OCI-LY3 (cell line): Measurements from ENCODE around the gene ANXA4.

Experiments
- H2AFZ ChIP-seq: fragments of 200-600, 300-600 bp; shearing (Covaris generic); 2 replicates; pipeline ENCODE4 v1.6.0; 2014; ENCODE audit warnings: antibody characterized with exemption, low read depth, low read length
- H3K27ac ChIP-seq: fragments of 200-600, 300-600 bp; sonication (generic); 2 replicates; pipeline ENCODE4 v1.5.1; 2014; ENCODE audit warnings: mild to moderate bottlenecking, low read length, moderate library complexity, mixed read lengths
- H3K27me3 ChIP-seq: fragments of 200-600, 300-600 bp; sonication (generic); 2 replicates; pipeline ENCODE4 v1.6.1; 2014; ENCODE audit warnings: low read depth, low read length, mixed read lengths
- H3K36me3 ChIP-seq: fragments of 200-600, 300-600 bp; sonication (generic); replicated peaks from 2 replicates; pipeline ENCODE3; 2014; ENCODE audit warnings: low read depth, low read length, mixed read lengths
- H3K4me1 ChIP-seq: fragments of 300-600, 200-600 bp; sonication (generic); 2 replicates; pipeline ENCODE4 v1.6.1; 2014; ENCODE audit warnings: low read length, mixed read lengths
- H3K4me2 ChIP-seq: fragments of 200-600, 300-600 bp; sonication (generic); 2 replicates; pipeline ENCODE4 v1.6.1; 2014; ENCODE audit warnings: low read length, mixed read lengths
- H3K4me3 ChIP-seq: fragments of 300-600, 200-600 bp; sonication (generic); 2 replicates; pipeline ENCODE4 v1.5.1; 2014; ENCODE audit warnings: antibody characterized with exemption, mild to moderate bottlenecking, low read length, moderate library complexity
- H3K79me2 ChIP-seq: fragments of 300-600, 200-600 bp; shearing (Covaris generic); 2 replicates; pipeline ENCODE4 v1.6.1; 2014; ENCODE audit warnings: mild to moderate bottlenecking, low read length, mixed read lengths
- H3K9ac ChIP-seq: fragments of 300-600, 200-600 bp; shearing (Covaris generic); 2 replicates; pipeline ENCODE4 v1.6.0; 2014; ENCODE audit warnings: mild to moderate bottlenecking, low read length, moderate library complexity
- H3K9me3 ChIP-seq: fragments of 200-600, 300-600 bp; shearing (Covaris generic); 2 replicates; pipeline ENCODE4 v1.6.1; 2014; ENCODE audit warnings: low read length, mixed read lengths; ENCODE audit not compliant: insufficient read depth
- H4K20me1 ChIP-seq: fragments of 200-600, 300-600 bp; sonication (generic); 2 replicates; pipeline ENCODE4 v1.6.1; 2016; ENCODE audit warnings: low read length, mixed read lengths; ENCODE audit not compliant: insufficient read depth
- CTCF ChIP-seq: fragments of 200-600, 300-600 bp; sonication (generic); IDR thresholded peaks from 2 replicates; pipeline ENCODE4 v1.5.1; 2014; ENCODE audit warnings: antibody characterized with exemption, low read length, low read depth
- EZH2phosphoT487 ChIP-seq: fragments of 200-600 bp; shearing (Covaris generic); IDR thresholded peaks from 2 replicates; pipeline ENCODE4 v1.6.1; 2018; ENCODE audit warnings: antibody characterized with exemption, mixed run types, low read depth

Gene ANXA4

GRCh38 chr2:69817729-69818501 is 76.0 kb downstream of the ANXA4 start:
- no peak for TF ChIP-seq EZH2phosphoT487
- no peak for TF ChIP-seq CTCF
- Histone ChIP-seq H3K27ac (no peak overlapping the region), H3K27me3 (no peaks in the 10 kb centered on the region), H3K79me2 (no peaks in the 10 kb centered on the region), H4K20me1 (no peaks in the 10 kb centered on the region), H3K36me3 (no peaks in the 10 kb centered on the region), H3K9me3 (no peaks in the 10 kb centered on the region), H3K4me3 (no peak overlapping the region), H3K4me1 (peaks cover 12% of the 10 kb centered on the region), H3K4me2 (no peak overlapping the region), H2AFZ (no peak overlapping the region), H3K9ac (no peak overlapping the region)

GRCh38 chr2:69827796-69828540 is 86.0 kb downstream of the ANXA4 start:
- H3K9me3 ChIP-seq = no peaks in the 10 kb centered on the region
- no peak overlapping the region for H3K4me3 ChIP-seq
- H4K20me1 ChIP-seq = no peaks in the 10 kb centered on the region
- H3K4me1 ChIP-seq = peaks cover 12% of the 10 kb centered on the region
- H3K27me3 ChIP-seq = no peaks in the 10 kb centered on the region
- H3K79me2 ChIP-seq = peaks cover 34% of the 10 kb centered on the region
- peaks cover 2% of the 10 kb centered on the region for H3K36me3 ChIP-seq
- H3K27ac ChIP-seq = no peak overlapping the region
- H3K9ac ChIP-seq = no peak overlapping the region
- no peak overlapping the region; the same call in 1 of the 2 replicates for H2AFZ ChIP-seq
- H3K4me2 ChIP-seq = peak overlapping the region; percentile 91; the same call in 1 of the 2 replicates
- TF ChIP-seq EZH2phosphoT487 (no peak), CTCF (no peak)

- Histone ChIP-seq H3K9me3 (no peaks in the 10 kb centered on the region), H3K27me3 (no peaks in the 10 kb centered on the region), H4K20me1 (no peaks in the 10 kb centered on the region), H3K79me2 (peaks cover 42% of the 10 kb centered on the region), H3K4me1 (peaks cover 12% of the 10 kb centered on the region), H3K4me2 (peak overlapping the region; percentile 91), H3K4me3 (peak overlapping the region; percentile 86), H3K27ac (peak overlapping the region; percentile 60), H3K36me3 (peaks cover 3% of the 10 kb centered on the region), H3K9ac (peak overlapping the region; percentile 78), H2AFZ (peak overlapping the region; percentile 87)
- TF ChIP-seq CTCF (no peak), EZH2phosphoT487 (no peak)
Observed at GRCh38 chr2:69828938-69829255, 87.0 kb downstream of the ANXA4 start.
